Heart right ventricle (tissue), 16 donors: ENCODE results near the gene FOXN3. TPM values are rescaled to one million over a fixed set of nuclear protein-coding genes. Genes with fewer than 3 reads are reported as not detected.

Experiments used
- ATAC-seq, 8 donors: fragments of 200-7000 bp; cut with Tn5 transposase; one replicate each; pipeline ENCODE4 v1.9.1; 2020; ENCODE audit warnings: mild to moderate bottlenecking in 8 of 8, moderate library complexity in 8 of 8, moderate number of reproducible peaks in 1 of 8
- DNase-seq, 2 donors: peaks; one replicate each; pipeline ENCODE4 v3.0.0-alpha.2; 2020
- H3K27ac ChIP-seq, 10 donors: fragments of 200-600 bp; sonication (generic) in 2 of 10; one replicate each; pipeline versions ENCODE4 v1.5.0 to v1.8.0; 2020 to 2022; ENCODE audit warnings: mild to moderate bottlenecking in 3 of 10
- H3K27me3 ChIP-seq, 7 donors: fragments of 200-600 bp; one replicate each; pipeline ENCODE4 v1.8.0; 2021 to 2022; ENCODE audit warnings: mild to moderate bottlenecking in 2 of 7
- H3K36me3 ChIP-seq, 9 donors: fragments of 200-600 bp; sonication (generic) in 1 of 9; one replicate each; pipeline versions ENCODE4 v1.5.0 to v1.8.0; 2020 to 2022; ENCODE audit warnings: mild to moderate bottlenecking in 2 of 9
- H3K4me1 ChIP-seq, 9 donors: fragments of 200-600 bp; sonication (generic) in 1 of 9; one replicate each; pipeline versions ENCODE4 v1.5.0 to v1.8.0; 2020 to 2022; ENCODE audit warnings: mild to moderate bottlenecking in 4 of 9
- H3K4me3 ChIP-seq, 10 donors: fragments of 200-600 bp; sonication (generic) in 2 of 10; one replicate each; pipeline versions ENCODE4 v1.5.0 to v1.8.0; 2020 to 2022; ENCODE audit warnings: mild to moderate bottlenecking in 7 of 10, moderate library complexity in 2 of 10
- H3K9me3 ChIP-seq, 11 donors: fragments of 200-600 bp in 10 of 11; sonication (generic) in 2 of 11; one replicate each; pipeline versions ENCODE4 v1.5.0 to v1.8.0; 2013 to 2022; ENCODE audit warnings: mild to moderate bottlenecking in 2 of 11, control low read depth in 1 of 11, moderate library complexity in 1 of 11
- WGBS, 2 donors: extraction: QIAGEN DNeasy Blood & Tissue Kit; methylation state at CpG; one replicate each; pipeline ENCODE4 v1.1.7; 2013; ENCODE audit warnings: inconsistent platforms in 1 of 2; 5-methylcytosine and 5-hydroxymethylcytosine counted together
- intact Hi-C, 10 donors: fragments of 100-400 bp; cut with DNase I; formaldehyde crosslinking; loops; one replicate each; pipeline versions ENCODE4 v1.11.1 to v1.14.2; 2022
- polyA plus RNA-seq, 2 donors: library from polyadenylated mRNA; stranded (reverse); fragments of 200-250 nt; gene quantifications; one replicate each; pipeline ENCODE4 v1.2.3, GENCODE V29; 2013
- total RNA-seq, 10 donors: library from RNA; stranded (reverse); fragmentation: NEBNext Ultra II Directional in 3 of 10; extraction: Animal tissue kit (Norgen Biotek cat#: 25700) in 3 of 10; gene quantifications; one replicate each; pipeline versions ENCODE4 v1.2.1 to v1.2.4, GENCODE V29; 2021 to 2023
- TF ChIP-seq, protein P1 (sequence below), 9 donors: fragments of 200-600 bp; sonication (generic) in 2 of 9; IDR thresholded peaks; one replicate each; pipeline versions ENCODE4 v1.5.0 to v1.8.0; 2021 to 2022; ENCODE audit warnings: antibody characterized with exemption in 9 of 9, mild to moderate bottlenecking in 5 of 9, moderate library complexity in 1 of 9
- donor health status: Arrhythmogenic right ventricular cardiomyopathy.
- donor health status: ischemic (EF 13 %, LVEDD 7.1; RV severe dilation, severe dysfunction).
- donor health status: healthy with polysubstance abuse.
- donor health status: DM: no; HTN: yes; CAD: no.
- donor health status: DM: no; HTN: no; CAD: no.
- donor health status: ischemic (EF 25% LVEDD 6.9; RV normal size, moderate dysfunction).
- donor health status: ischemic (EF 25% LVEDD 5.7; RV mildly dilated, moderate dysfunction).
- donor health status: healthy.
- donor health status: DM: yes; HTN: yes; CAD: no.
- donor health status: Ischemic cardiomyopathy.
- donor health status: ischemic (EF 35%, LVEDD 5.7; RV mildly dilated, moderate dysfunction).
- donor health status: nonischemic (EF 11% LVEDD 7.7; RV severe dilation, severe dysfunction).
- donor health status: DM: yes; HTN: yes; CAD: no.
- donor health status: PGD.
- donor health status: ischemic (EF 29% LVEDD 5.4; RV normal size, mild dysfunction).
- donor health status: nonischemic (EF 23%, LVEDD 6.1; RV moderate dilation, normal function).

FOXN3 gene
- total and polyA plus RNA-seq, 12 donors, result 13.0 to 150 (median 107) TPM

DNA sequence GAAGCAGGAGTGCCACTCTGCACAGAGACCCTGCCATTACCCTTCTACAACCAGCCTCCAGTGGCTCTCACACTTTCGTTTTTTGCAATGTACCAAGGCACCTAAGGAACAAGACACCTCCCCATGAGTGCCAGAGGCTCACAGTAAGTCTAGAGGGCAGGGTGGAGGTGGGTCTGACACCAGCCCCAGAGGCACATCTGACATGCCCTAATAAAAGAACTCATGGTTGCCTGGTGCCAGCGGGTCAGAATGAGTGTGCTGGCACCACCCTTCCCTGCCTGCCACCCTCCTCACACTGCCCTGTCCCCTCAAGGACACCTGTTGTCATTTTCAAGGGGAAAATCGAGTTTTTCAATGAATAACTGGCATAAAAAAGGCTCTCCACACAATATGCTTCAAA, 161.2 kb downstream of the FOXN3 start:
- no peak for DNase-seq
- Histone ChIP-seq H3K27me3 (no peaks in the 10 kb centered on the region), H3K4me1 (peaks cover 2 to 56% (median 31%) of the 10 kb centered on the region in 9 donors), H3K27ac (peak overlapping the region in 1 of 10 donors; percentile 32), H3K4me3 (no peak overlapping the region), H3K9me3 (peaks cover 0 to 4% (median 0%) of the 10 kb centered on the region in 11 donors), H3K36me3 (peaks cover 0 to 9% (median 0%) of the 10 kb centered on the region in 9 donors)
- intact Hi-C loops, result no loop called here
- 43 to 80% methylated on average over 3 of the region's 3 CpGs for WGBS, 2 donors
- ATAC-seq, result peak in 6 of 8 donors; percentile 23 to 66 (median 62)
- TF ChIP-seq, protein P1, sequence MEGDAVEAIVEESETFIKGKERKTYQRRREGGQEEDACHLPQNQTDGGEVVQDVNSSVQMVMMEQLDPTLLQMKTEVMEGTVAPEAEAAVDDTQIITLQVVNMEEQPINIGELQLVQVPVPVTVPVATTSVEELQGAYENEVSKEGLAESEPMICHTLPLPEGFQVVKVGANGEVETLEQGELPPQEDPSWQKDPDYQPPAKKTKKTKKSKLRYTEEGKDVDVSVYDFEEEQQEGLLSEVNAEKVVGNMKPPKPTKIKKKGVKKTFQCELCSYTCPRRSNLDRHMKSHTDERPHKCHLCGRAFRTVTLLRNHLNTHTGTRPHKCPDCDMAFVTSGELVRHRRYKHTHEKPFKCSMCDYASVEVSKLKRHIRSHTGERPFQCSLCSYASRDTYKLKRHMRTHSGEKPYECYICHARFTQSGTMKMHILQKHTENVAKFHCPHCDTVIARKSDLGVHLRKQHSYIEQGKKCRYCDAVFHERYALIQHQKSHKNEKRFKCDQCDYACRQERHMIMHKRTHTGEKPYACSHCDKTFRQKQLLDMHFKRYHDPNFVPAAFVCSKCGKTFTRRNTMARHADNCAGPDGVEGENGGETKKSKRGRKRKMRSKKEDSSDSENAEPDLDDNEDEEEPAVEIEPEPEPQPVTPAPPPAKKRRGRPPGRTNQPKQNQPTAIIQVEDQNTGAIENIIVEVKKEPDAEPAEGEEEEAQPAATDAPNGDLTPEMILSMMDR (IDR thresholded peaks at IDR 0.05), result no peak

GRCh38 chr14:89255012-89255411, 162.0 kb downstream of the FOXN3 start:
- Histone ChIP-seq H3K4me3 (no peak overlapping the region), H3K36me3 (peaks cover 0 to 9% (median 0%) of the 10 kb centered on the region in 9 donors), H3K27me3 (no peaks in the 10 kb centered on the region), H3K4me1 (peaks cover 2 to 55% (median 31%) of the 10 kb centered on the region in 9 donors), H3K9me3 (peaks cover 0 to 4% (median 0%) of the 10 kb centered on the region in 11 donors), H3K27ac (no peak overlapping the region)
- 96 to 97% methylated on average over 9 of the region's 9 CpGs for WGBS, 2 donors
- intact Hi-C loops, result no loop called here
- no peak for ATAC-seq
- no peak for DNase-seq
- TF ChIP-seq, protein P1 (IDR thresholded peaks at IDR 0.05), result no peak

- peaks cover 0 to 4% (median 0%) of the 10 kb centered on the region in 11 donors for H3K9me3 ChIP-seq
- intact Hi-C loops, result loop anchor here in 1 of 10 donors (5.0 kb wide), 1 partner anchor 38 kb away; no protein-coding TSS in a partner anchor
- ATAC-seq, result no peak
- no peak overlapping the region for H3K4me3 ChIP-seq
- TF ChIP-seq, protein P1 (IDR thresholded peaks at IDR 0.05), result no peak
- H3K27ac ChIP-seq, result no peak overlapping the region
- peaks cover 2 to 55% (median 32%) of the 10 kb centered on the region in 9 donors for H3K4me1 ChIP-seq
- no peaks in the 10 kb centered on the region for H3K27me3 ChIP-seq
- peaks cover 0 to 11% (median 0%) of the 10 kb centered on the region in 9 donors for H3K36me3 ChIP-seq
- 84 to 85% methylated on average over 12 of the region's 12 CpGs for WGBS, 2 donors
- DNase-seq, result no peak
Measured at GRCh38 chr14:89254166-89254909, 162.7 kb downstream of the FOXN3 start.

- no peaks in the 10 kb centered on the region for H3K9me3 ChIP-seq
- no peak overlapping the region for H3K27ac ChIP-seq
- no peaks in the 10 kb centered on the region for H3K27me3 ChIP-seq
- TF ChIP-seq, protein P1 (IDR thresholded peaks at IDR 0.05), result peak in 1 of 9 donors; percentile 14
- peaks cover 2 to 62% (median 43%) of the 10 kb centered on the region in 9 donors for H3K4me1 ChIP-seq
- no peak overlapping the region for H3K4me3 ChIP-seq
- H3K36me3 ChIP-seq, result peaks cover 0 to 13% (median 0%) of the 10 kb centered on the region in 9 donors
- 71 to 80% methylated on average over 15 of the region's 15 CpGs for WGBS, 2 donors
- ATAC-seq (peak in 6 of 8 donors; percentile 9 to 58 (median 36)), DNase-seq (no peak)
- intact Hi-C loops, result loop anchor here in 1 of 10 donors (5.0 kb wide), 1 partner anchor 39 kb away; no protein-coding TSS in a partner anchor
Measured at GRCh38 chr14:89252887-89253532, 164.0 kb downstream of the FOXN3 start.
